Prostate gland (tissue), 2 donors: ENCODE measurements around the gene MUL1. TPM values are rescaled to one million over a fixed set of nuclear protein-coding genes. Genes with fewer than 3 reads are reported as not detected.

Source experiments
- DNase-seq: peaks from one replicate; pipeline ENCODE4 v3.0.0-alpha.2; 2019; ENCODE audit warnings: low spot score
- H3K27ac ChIP-seq, 2 donors: fragments of 200-600 bp; sonication (generic); 2 replicates each; pipeline ENCODE4 v1.5.1; 2017 to 2019
- H3K27me3 ChIP-seq: fragments of 200-600 bp; sonication (generic); replicated peaks from 2 replicates; pipeline ENCODE4 v1.5.1; 2019; ENCODE audit not compliant: insufficient read depth
- H3K36me3 ChIP-seq, 2 donors: fragments of 200-600 bp; sonication (generic); 1 replicate in 1 of 2; 2 replicates in 1 of 2; pipeline versions ENCODE4 v1.5.1 to v1.8.1; 2017 to 2019
- H3K4me1 ChIP-seq: fragments of 200-600 bp; sonication (generic); replicated peaks from 2 replicates; pipeline ENCODE4 v1.5.1; 2019
- H3K4me3 ChIP-seq, 2 donors: fragments of 200-600 bp; sonication (generic); 2 replicates each; pipeline ENCODE4 v1.5.1; 2017 to 2019
- H3K9me3 ChIP-seq: fragments of 200-600 bp; sonication (generic); 2 replicates; pipeline ENCODE4 v1.5.1; 2017
- CTCF ChIP-seq, 4 experiments: fragments of 200-600 bp in 2 of 4; fragments of 450-650 bp in 2 of 4; sonication (generic) in 2 of 4; IDR thresholded peaks; 1 replicate in 3 of 4; 2 replicates in 1 of 4; pipeline ENCODE4 v1.5.1; 2016 to 2019; ENCODE audit warnings: antibody characterized with exemption in 4 of 4, mild to moderate bottlenecking in 2 of 4, moderate library complexity in 2 of 4
- POLR2A ChIP-seq: fragments of 450-650 bp; IDR thresholded peaks from one replicate; pipeline ENCODE4 v1.6.1; 2016; ENCODE audit warnings: antibody characterized with exemption, mild to moderate bottlenecking
- POLR2AphosphoS5 ChIP-seq: sonication (generic); formaldehyde crosslinking; IDR thresholded peaks from one replicate; pipeline ENCODE4 v1.6.1; 2017; ENCODE audit warnings: antibody characterized with exemption
- WGBS: methylation state at CpG from one replicate; pipeline ENCODE4 v1.1.5; 2018; 5-methylcytosine and 5-hydroxymethylcytosine counted together
- intact Hi-C: fragments of 100-400 bp; cut with DNase I; formaldehyde crosslinking; loops from one replicate; pipeline ENCODE4 v1.14.2; 2022
- total RNA-seq, 2 donors: library from RNA; depleted of rRNA; stranded (reverse); fragments of >200 nt; gene quantifications; one replicate each; pipeline ENCODE4 v1.1.0, GENCODE V29; 2016

The MUL1 gene
- total RNA-seq, 2 donors from 2014 or later, result 30.0 to 37.0 TPM

GRCh38 chr1:20463502-20463901 lies 44.4 kb downstream of the MUL1 start:
- no peak for DNase-seq
- TF ChIP-seq POLR2AphosphoS5, result no peak
- no peak for TF ChIP-seq CTCF (IDR thresholded peaks at IDR 0.05)
- no peak for TF ChIP-seq POLR2A
- Histone ChIP-seq H3K27me3 (no peaks in the 10 kb centered on the region), H3K4me3 (no peak overlapping the region), H3K27ac (no peak overlapping the region), H3K4me1 (no peaks in the 10 kb centered on the region), H3K36me3 (no peaks in the 10 kb centered on the region), H3K9me3 (no peaks in the 10 kb centered on the region)
- WGBS, result 86% methylated on average over 1 of the region's 1 CpG
- intact Hi-C loops, result no loop called here

DNA sequence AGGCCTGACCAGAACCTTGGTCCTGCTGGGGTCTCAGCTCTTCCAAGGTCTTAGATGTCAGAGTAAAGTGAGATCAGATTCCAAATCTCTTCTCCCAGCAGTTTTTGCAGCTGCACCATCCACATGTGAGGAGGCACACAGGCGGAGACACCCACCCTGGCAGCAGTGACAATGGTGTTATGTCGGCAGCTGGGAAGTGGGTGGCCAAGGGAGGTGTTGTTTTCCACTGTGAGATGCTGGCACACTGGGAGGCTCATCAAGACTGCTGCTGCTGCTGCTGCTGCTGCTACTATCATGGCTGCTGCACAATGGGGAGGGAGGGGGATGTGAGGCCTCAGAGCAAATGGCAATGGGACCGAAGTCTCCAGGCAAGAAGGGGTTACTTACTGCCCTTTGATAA lies 45.6 kb downstream of the MUL1 start:
- Histone ChIP-seq H3K27me3 (no peaks in the 10 kb centered on the region), H3K4me3 (no peak overlapping the region), H3K36me3 (no peaks in the 10 kb centered on the region), H3K4me1 (no peaks in the 10 kb centered on the region), H3K9me3 (no peaks in the 10 kb centered on the region), H3K27ac (no peak overlapping the region)
- no peak for DNase-seq
- WGBS, result 88% methylated on average over 3 of the region's 3 CpGs
- intact Hi-C loops, result no loop called here
- TF ChIP-seq CTCF (IDR thresholded peaks at IDR 0.05), result no peak
- TF ChIP-seq POLR2AphosphoS5, result no peak
- no peak for TF ChIP-seq POLR2A

DNA sequence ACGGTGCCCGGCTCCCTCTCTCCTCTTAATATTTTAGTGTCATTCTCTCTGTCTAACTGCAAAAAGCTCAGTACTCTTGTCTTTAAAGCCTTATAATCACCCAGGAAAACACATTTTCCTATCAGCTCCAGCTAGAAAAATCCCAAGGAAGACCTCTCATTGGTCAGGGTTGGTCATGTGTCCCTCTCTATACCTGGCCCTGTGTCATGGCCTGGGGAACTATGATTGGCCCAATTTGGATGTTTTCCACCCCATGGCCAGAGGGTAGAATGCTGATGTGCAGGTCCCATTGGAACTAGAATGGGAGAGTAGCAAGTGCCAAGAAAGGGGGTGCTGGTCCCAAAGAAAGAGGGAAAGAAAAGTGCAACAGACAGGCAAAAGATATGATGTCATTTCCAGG lies 49.2 kb downstream of the MUL1 start:
- H3K4me3 ChIP-seq, result no peak overlapping the region
- no peak for DNase-seq
- H3K36me3 ChIP-seq, result no peaks in the 10 kb centered on the region
- WGBS, result 96% methylated on average over 2 of the region's 2 CpGs
- no peaks in the 10 kb centered on the region for H3K9me3 ChIP-seq
- H3K4me1 ChIP-seq, result no peaks in the 10 kb centered on the region
- no peak overlapping the region for H3K27ac ChIP-seq
- intact Hi-C loops, result no loop called here
- no peaks in the 10 kb centered on the region for H3K27me3 ChIP-seq
- no peak for TF ChIP-seq POLR2AphosphoS5
- no peak for TF ChIP-seq POLR2A
- no peak for TF ChIP-seq CTCF (IDR thresholded peaks at IDR 0.05)

- Histone ChIP-seq H3K27me3 (peaks cover 10% of the 10 kb centered on the region), H3K36me3 (no peaks in the 10 kb centered on the region), H3K27ac (no peak overlapping the region), H3K9me3 (no peaks in the 10 kb centered on the region), H3K4me1 (no peaks in the 10 kb centered on the region), H3K4me3 (no peak overlapping the region)
- no peak for DNase-seq
- no peak for TF ChIP-seq POLR2AphosphoS5
- intact Hi-C loops, result no loop called here
- WGBS, result 90% methylated on average over 4 of the region's 4 CpGs
Observed at GRCh38 chr1:20454004-20454403, 53.9 kb downstream of the MUL1 start.

DNA sequence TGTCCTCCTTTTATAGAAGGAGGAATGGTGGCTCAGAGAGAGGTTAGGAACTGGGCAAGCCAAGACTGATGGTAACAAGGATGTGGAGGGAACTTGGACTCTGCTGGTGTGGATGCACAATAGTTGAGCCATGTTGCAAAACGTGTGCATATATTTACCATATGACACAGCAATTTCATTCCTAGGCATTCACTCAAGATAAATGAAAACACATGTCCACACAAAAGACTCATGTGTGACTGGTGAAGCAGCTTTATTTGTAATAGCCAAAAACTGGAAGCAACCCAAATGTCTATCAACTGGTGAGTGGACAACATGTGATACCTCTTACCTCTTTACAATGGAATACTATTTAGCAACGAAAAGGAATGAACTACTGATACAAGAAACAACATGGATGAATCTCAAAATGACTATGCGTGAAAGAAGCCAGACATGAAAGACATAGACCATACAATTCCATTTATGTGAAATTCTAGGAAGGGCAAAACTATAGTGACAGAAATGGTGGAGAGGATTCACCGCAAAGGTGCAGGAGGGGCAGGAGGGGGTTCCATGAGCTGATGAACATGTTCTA lies 58.1 kb downstream of the MUL1 start:
- TF ChIP-seq POLR2AphosphoS5 (no peak), CTCF (IDR thresholded peaks at IDR 0.05) (no peak)
- 73% methylated on average over 4 of the region's 4 CpGs for WGBS
- Histone ChIP-seq H3K27ac (no peak overlapping the region), H3K36me3 (no peaks in the 10 kb centered on the region), H3K4me1 (no peaks in the 10 kb centered on the region), H3K4me3 (no peak overlapping the region), H3K27me3 (peaks cover 13% of the 10 kb centered on the region), H3K9me3 (no peaks in the 10 kb centered on the region)
- intact Hi-C loops, result no loop called here
- DNase-seq, result no peak

Other genes starting within 250 kb of the MUL1 start
- gene VWA5B1, start 217.3 kb downstream of the MUL1 start, total RNA-seq, result under 1 TPM in 1 of 2 donors, not detected in 1; 0.51 TPM
- gene CAMK2N1, start 21.9 kb downstream of the MUL1 start, total RNA-seq, result 10 to 100 TPM; 12.7 to 17.4 TPM
- gene FAM43B, start 44.4 kb upstream of the MUL1 start, total RNA-seq, result under 1 TPM; 0.68 to 0.85 TPM
- under 1 TPM in 1 of 2 donors, not detected in 1; 0.59 TPM for gene CDA, start 80.9 kb upstream of the MUL1 start, total RNA-seq
- gene PINK1, start 125.3 kb upstream of the MUL1 start, total RNA-seq, result 100 to 1,000 TPM; 115 to 136 TPM
- 100 to 1,000 TPM; 223 to 264 TPM for gene DDOST, start 153.2 kb upstream of the MUL1 start, total RNA-seq
- gene KIF17, start 209.9 kb upstream of the MUL1 start, total RNA-seq, result 10 to 100 TPM in 1 of 2 donors, 1 to 10 TPM in 1; 1.6 to 12.6 TPM
- gene SH2D5, start 224.6 kb upstream of the MUL1 start, total RNA-seq, result 1 to 10 TPM in 1 of 2 donors, not detected in 1; 2.2 TPM